ENCODE results near the gene GPR146. TPM values are rescaled to one million over a fixed set of nuclear protein-coding genes. Genes with fewer than 3 reads are reported as not detected.

GPR146 gene
- total and polyA plus RNA-seq, 2 of the 13 experiments (the other 11 are each of a cell fraction or from before 2014, with no cell fraction given): 2.0 to 15.9 TPM

DNA sequence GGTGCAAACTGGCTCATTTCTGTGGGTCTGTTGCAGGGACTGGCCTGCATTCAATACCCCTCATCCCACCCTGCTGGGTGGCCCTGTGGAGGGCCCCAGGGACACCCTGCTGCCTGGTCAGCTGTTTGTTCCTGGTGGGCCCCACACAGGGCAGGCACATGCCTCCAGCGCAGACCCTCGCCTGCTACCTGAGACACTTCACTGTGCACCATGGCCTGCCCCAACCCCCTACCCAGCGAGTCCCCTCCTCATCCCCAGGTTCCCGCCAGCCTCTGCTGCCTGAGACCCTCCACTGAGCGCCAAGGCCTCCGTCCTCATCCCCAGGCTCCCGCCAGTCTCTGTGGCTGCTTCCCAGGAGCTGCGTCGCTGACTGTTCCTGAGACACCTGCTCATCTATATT, 16.8 kb downstream of the GPR146 start (continued):
- TF ChIP-seq, protein P1, sequence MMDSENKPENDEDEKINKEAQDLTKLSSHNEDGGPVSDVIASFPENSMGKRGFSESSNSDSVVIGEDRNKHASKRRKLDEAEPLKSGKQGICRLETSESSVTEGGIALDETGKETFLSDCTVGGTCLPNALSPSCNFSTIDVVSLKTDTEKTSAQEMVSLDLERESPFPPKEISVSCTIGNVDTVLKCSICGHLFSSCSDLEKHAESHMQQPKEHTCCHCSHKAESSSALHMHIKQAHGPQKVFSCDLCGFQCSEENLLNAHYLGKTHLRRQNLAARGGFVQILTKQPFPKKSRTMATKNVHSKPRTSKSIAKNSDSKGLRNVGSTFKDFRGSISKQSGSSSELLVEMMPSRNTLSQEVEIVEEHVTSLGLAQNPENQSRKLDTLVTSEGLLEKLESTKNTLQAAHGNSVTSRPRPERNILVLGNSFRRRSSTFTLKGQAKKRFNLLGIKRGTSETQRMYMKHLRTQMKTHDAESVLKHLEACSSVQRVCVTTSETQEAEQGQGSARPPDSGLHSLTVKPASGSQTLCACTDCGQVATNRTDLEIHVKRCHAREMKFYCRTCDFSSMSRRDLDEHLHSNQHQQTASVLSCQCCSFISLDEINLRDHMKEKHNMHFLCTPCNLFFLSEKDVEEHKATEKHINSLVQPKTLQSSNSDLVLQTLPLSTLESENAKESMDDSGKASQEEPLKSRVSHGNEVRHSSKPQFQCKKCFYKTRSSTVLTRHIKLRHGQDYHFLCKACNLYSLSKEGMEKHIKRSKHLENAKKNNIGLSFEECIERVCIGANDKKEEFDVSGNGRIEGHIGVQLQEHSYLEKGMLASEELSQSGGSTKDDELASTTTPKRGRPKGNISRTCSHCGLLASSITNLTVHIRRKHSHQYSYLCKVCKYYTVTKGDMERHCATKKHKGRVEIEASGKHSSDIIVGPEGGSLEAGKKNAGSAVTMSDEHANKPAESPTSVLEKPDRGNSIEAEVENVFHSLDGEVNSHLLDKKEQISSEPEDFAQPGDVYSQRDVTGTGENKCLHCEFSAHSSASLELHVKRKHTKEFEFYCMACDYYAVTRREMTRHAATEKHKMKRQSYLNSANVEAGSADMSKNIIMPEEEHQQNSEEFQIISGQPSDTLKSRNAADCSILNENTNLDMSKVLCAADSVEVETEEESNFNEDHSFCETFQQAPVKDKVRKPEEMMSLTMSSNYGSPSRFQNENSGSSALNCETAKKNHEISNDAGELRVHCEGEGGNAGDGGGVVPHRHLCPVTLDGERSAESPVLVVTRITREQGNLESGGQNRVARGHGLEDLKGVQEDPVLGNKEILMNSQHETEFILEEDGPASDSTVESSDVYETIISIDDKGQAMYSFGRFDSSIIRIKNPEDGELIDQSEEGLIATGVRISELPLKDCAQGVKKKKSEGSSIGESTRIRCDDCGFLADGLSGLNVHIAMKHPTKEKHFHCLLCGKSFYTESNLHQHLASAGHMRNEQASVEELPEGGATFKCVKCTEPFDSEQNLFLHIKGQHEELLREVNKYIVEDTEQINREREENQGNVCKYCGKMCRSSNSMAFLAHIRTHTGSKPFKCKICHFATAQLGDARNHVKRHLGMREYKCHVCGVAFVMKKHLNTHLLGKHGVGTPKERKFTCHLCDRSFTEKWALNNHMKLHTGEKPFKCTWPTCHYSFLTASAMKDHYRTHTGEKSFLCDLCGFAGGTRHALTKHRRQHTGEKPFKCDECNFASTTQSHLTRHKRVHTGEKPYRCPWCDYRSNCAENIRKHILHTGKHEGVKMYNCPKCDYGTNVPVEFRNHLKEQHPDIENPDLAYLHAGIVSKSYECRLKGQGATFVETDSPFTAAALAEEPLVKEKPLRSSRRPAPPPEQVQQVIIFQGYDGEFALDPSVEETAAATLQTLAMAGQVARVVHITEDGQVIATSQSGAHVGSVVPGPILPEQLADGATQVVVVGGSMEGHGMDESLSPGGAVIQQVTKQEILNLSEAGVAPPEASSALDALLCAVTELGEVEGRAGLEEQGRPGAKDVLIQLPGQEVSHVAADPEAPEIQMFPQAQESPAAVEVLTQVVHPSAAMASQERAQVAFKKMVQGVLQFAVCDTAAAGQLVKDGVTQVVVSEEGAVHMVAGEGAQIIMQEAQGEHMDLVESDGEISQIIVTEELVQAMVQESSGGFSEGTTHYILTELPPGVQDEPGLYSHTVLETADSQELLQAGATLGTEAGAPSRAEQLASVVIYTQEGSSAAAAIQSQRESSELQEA (CRISPR knock-in tag; IDR thresholded peaks at IDR 0.05; ENCODE audit: not compliant biosample characterization): no peak
- TF ChIP-seq ELF3 (CRISPR knock-in tag; IDR thresholded peaks at IDR 0.05): no peak
- TF ChIP-seq KLF11 (CRISPR knock-in tag; IDR thresholded peaks at IDR 0.05): no peak
- TF ChIP-seq, protein P2, sequence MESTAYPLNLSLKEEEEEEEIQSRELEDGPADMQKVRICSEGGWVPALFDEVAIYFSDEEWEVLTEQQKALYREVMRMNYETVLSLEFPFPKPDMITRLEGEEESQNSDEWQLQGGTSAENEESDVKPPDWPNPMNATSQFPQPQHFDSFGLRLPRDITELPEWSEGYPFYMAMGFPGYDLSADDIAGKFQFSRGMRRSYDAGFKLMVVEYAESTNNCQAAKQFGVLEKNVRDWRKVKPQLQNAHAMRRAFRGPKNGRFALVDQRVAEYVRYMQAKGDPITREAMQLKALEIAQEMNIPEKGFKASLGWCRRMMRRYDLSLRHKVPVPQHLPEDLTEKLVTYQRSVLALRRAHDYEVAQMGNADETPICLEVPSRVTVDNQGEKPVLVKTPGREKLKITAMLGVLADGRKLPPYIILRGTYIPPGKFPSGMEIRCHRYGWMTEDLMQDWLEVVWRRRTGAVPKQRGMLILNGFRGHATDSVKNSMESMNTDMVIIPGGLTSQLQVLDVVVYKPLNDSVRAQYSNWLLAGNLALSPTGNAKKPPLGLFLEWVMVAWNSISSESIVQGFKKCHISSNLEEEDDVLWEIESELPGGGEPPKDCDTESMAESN (CRISPR knock-in tag; conservative IDR thresholded peaks at IDR 0.05): no peak
- TF ChIP-seq, protein P3, sequence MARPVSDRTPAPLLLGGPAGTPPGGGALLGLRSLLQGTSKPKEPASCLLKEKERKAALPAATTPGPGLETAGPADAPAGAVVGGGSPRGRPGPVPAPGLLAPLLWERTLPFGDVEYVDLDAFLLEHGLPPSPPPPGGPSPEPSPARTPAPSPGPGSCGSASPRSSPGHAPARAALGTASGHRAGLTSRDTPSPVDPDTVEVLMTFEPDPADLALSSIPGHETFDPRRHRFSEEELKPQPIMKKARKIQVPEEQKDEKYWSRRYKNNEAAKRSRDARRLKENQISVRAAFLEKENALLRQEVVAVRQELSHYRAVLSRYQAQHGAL (CRISPR knock-in tag; IDR thresholded peaks at IDR 0.05; ENCODE audit: not compliant biosample characterization): no peak
- TF ChIP-seq ZNF335 (CRISPR knock-in tag; IDR thresholded peaks at IDR 0.05): no peak
- TF ChIP-seq DNMT3B (CRISPR knock-in tag; conservative IDR thresholded peaks at IDR 0.05): no peak
- TF ChIP-seq ZNF569 (CRISPR knock-in tag; IDR thresholded peaks at IDR 0.05; ENCODE audit: borderline replicate concordance): no peak
- TF ChIP-seq U2AF2 (IDR thresholded peaks at IDR 0.05; ENCODE audit: low read depth, low read length): no peak
- TF ChIP-seq, protein P4, sequence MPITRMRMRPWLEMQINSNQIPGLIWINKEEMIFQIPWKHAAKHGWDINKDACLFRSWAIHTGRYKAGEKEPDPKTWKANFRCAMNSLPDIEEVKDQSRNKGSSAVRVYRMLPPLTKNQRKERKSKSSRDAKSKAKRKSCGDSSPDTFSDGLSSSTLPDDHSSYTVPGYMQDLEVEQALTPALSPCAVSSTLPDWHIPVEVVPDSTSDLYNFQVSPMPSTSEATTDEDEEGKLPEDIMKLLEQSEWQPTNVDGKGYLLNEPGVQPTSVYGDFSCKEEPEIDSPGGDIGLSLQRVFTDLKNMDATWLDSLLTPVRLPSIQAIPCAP (CRISPR knock-in tag; IDR thresholded peaks at IDR 0.05; ENCODE audit: low read depth): no peak
- no peak for TF ChIP-seq PRPF4 (IDR thresholded peaks at IDR 0.05; ENCODE audit: low read depth, low read length, poor library complexity, severe bottlenecking)
- TF ChIP-seq TBX2 (CRISPR knock-in tag; IDR thresholded peaks at IDR 0.05; ENCODE audit: borderline replicate concordance): no peak

Measured in HepG2 (cell line).